ENCODE data around the gene GLCCI1. TPM values are rescaled to one million over a fixed set of nuclear protein-coding genes. Genes with fewer than 3 reads are reported as not detected.
A peak's percentile ranks its signal among the peaks of the same experiment; 100 is the strongest.

GLCCI1 gene
- total RNA-seq, 6 donors from 2014 or later, result 27.4 to 240 (median 46.6) TPM

DNA sequence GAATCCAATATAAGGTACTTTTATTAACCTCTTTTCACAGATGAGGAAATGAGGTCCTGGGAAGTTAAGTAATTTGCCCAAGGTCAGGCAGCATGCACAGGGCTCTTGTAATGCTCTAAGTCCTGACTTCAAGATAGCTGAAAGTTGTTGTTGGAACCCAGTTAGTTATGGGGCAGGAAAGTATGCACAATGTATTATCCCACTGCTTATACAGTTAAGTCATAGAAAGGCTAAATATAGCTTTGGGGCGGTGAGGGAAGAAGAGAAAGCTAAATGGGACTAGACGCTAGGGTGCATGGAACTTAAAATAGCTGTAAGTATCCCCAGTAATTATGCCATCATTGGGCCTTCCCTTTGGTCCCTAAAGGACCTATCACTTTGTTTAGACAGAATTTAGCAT, 9.2 kb downstream of the GLCCI1 start:
- Histone ChIP-seq H3K4me1 (peaks cover 4 to 22% (median 8%) of the 10 kb centered on the region in 4 donors), H3K36me3 (no peaks in the 10 kb centered on the region), H3K4me3 (no peak overlapping the region), H3K27ac (peak overlapping the region in 1 of 4 donors; percentile 61), H3K27me3 (no peaks in the 10 kb centered on the region), H3K9me3 (no peaks in the 10 kb centered on the region)
- no peak for DNase-seq
- no peak for TF ChIP-seq POLR2AphosphoS5 (IDR thresholded peaks at IDR 0.05)
- WGBS, 2 donors, result 64 to 72% methylated on average over 2 of the region's 2 CpGs
- no peak for ATAC-seq (ENCODE audit: low FRiP score in 2 of 2)

- DNase-seq (no peak), ATAC-seq (ENCODE audit: low FRiP score in 2 of 2) (no peak)
- no peak for TF ChIP-seq CTCF (IDR thresholded peaks at IDR 0.05)
- TF ChIP-seq POLR2AphosphoS5 (IDR thresholded peaks at IDR 0.05), result no peak
- no peak for TF ChIP-seq EP300 (IDR thresholded peaks at IDR 0.05)
- peak overlapping the region in 1 of 4 donors; percentile 3 for H3K27ac ChIP-seq
- no peak overlapping the region for H3K4me3 ChIP-seq
- WGBS, 2 donors, result 41 to 44% methylated on average over 2 of the region's 2 CpGs
- H3K4me1 ChIP-seq, result peaks cover 4 to 26% (median 8%) of the 10 kb centered on the region in 4 donors
- no peaks in the 10 kb centered on the region for H3K9me3 ChIP-seq
- no peaks in the 10 kb centered on the region for H3K36me3 ChIP-seq
- H3K27me3 ChIP-seq, result no peaks in the 10 kb centered on the region
These were observed 10.3 kb downstream of the GLCCI1 start for GRCh38 chr7:7978860-7979259.

DNA sequence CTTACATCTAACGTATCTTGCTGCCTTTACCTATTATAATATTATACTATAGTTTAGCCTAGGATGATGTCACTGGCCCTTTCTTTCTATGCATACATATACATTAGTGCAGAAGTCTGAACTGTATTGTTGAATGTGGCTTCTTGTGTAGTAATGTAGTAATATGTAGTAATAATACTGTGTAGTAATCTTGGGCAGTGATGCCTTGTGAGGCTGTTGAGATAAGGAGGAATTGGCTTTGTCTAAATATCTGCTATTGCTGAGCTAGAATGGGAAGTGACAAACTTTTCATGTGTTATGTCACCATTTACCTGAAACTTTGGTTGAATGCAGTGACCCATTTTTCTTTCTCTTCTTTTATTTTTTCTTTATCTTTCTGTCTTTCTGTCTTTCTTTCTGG, 11.0 kb downstream of the GLCCI1 start:
- ATAC-seq (ENCODE audit: low FRiP score in 2 of 2), result no peak
- no peak for DNase-seq

GRCh38 chr7:7980134-7980533, 11.5 kb downstream of the GLCCI1 start:
- no peaks in the 10 kb centered on the region for H3K36me3 ChIP-seq
- no peaks in the 10 kb centered on the region for H3K9me3 ChIP-seq
- H3K27ac ChIP-seq, result peak overlapping the region in 1 of 4 donors; percentile 58
- TF ChIP-seq POLR2AphosphoS5 (IDR thresholded peaks at IDR 0.05) (no peak), CTCF (IDR thresholded peaks at IDR 0.05) (no peak), POLR2A (IDR thresholded peaks at IDR 0.05) (no peak), EP300 (IDR thresholded peaks at IDR 0.05) (no peak)
- DNase-seq, result no peak
- H3K27me3 ChIP-seq, result no peaks in the 10 kb centered on the region
- peaks cover 4 to 30% (median 11%) of the 10 kb centered on the region in 4 donors for H3K4me1 ChIP-seq
- no peak for ATAC-seq (ENCODE audit: low FRiP score in 2 of 2)
- 87 to 95% methylated on average over 2 of the region's 2 CpGs for WGBS, 2 donors
- H3K4me3 ChIP-seq, result no peak overlapping the region

More for the DNA sequence above, 11.0 kb downstream of the GLCCI1 start:
- no peak for TF ChIP-seq EP300 (IDR thresholded peaks at IDR 0.05)
- no peak for TF ChIP-seq POLR2AphosphoS5 (IDR thresholded peaks at IDR 0.05)
- no peak for TF ChIP-seq POLR2A (IDR thresholded peaks at IDR 0.05)
- no peak for TF ChIP-seq CTCF (IDR thresholded peaks at IDR 0.05)
- no peaks in the 10 kb centered on the region for H3K36me3 ChIP-seq
- H3K4me1 ChIP-seq, result peaks cover 4 to 30% (median 10%) of the 10 kb centered on the region in 4 donors
- H3K4me3 ChIP-seq, result no peak overlapping the region
- H3K27me3 ChIP-seq, result no peaks in the 10 kb centered on the region
- H3K9me3 ChIP-seq, result no peaks in the 10 kb centered on the region
- H3K27ac ChIP-seq, result peak overlapping the region in 1 of 4 donors; percentile 58
- 91 to 95% methylated on average over 1 of the region's 1 CpG for WGBS, 2 donors

DNA sequence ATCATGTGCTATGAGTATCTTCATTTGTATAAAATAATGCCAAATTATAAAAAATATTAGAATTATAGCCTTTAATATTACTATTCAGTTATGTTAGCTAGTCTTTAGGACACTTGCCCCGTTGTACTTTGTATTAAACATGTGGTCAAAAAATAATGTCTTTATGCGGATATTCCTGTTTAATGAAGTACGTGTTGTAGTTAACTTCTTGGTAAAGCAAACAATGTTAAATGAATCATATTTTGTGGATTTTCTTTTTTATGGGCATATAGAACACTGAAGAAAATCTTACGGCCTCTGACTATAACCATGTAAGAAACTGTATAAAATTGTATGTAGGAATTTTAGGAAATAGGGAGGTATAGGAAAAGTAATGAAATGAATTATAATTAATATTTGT, 14.3 kb downstream of the GLCCI1 start:
- peaks cover 4 to 20% (median 7%) of the 10 kb centered on the region in 4 donors for H3K4me1 ChIP-seq
- H3K27ac ChIP-seq, result no peak overlapping the region
- no peaks in the 10 kb centered on the region for H3K27me3 ChIP-seq
- H3K9me3 ChIP-seq, result no peaks in the 10 kb centered on the region
- no peak overlapping the region for H3K4me3 ChIP-seq
- TF ChIP-seq CTCF (IDR thresholded peaks at IDR 0.05), result no peak
- TF ChIP-seq POLR2A (IDR thresholded peaks at IDR 0.05), result no peak
- no peak for TF ChIP-seq EP300 (IDR thresholded peaks at IDR 0.05)
- no peak for TF ChIP-seq POLR2AphosphoS5 (IDR thresholded peaks at IDR 0.05)
- WGBS, 2 donors, result 89 to 96% methylated on average over 4 of the region's 4 CpGs
- H3K36me3 ChIP-seq, result no peaks in the 10 kb centered on the region
- ATAC-seq (ENCODE audit: low FRiP score in 2 of 2) (no peak), DNase-seq (no peak)
